Measurements from ENCODE around the gene POU2F2. TPM values are rescaled to one million over a fixed set of nuclear protein-coding genes. Genes with fewer than 3 reads are reported as not detected.

Gene POU2F2
- total RNA-seq, 1 experiment from 2014 or later, result 2.9 TPM

- ChIA-PET POLR2A (ENCODE audit: unreplicated experiment) (no interaction called here), CTCF (no interaction called here)
- no peaks in the 10 kb centered on the region for H3K4me1 ChIP-seq (replicated peaks; ENCODE audit: insufficient read depth)
- H3K9me2 ChIP-seq (ENCODE audit: insufficient read depth), result no peaks in the 10 kb centered on the region
- TF ChIP-seq EZH2 (IDR thresholded peaks at IDR 0.05; ENCODE audit: low read depth), result no peak
- peak in 1 of 2 experiments; percentile 26 for DNase-seq
- no peaks in the 10 kb centered on the region for H3K9me3 ChIP-seq (ENCODE audit: insufficient read depth, low read depth)
- no peaks in the 10 kb centered on the region for H4K20me1 ChIP-seq (ENCODE audit: insufficient read depth)
- no peaks in the 10 kb centered on the region for H3K79me2 ChIP-seq (ENCODE audit: low read depth)
- H3K27ac ChIP-seq, result no peak overlapping the region
- no peak overlapping the region for H3K4me2 ChIP-seq
- H3K27me3 ChIP-seq (ENCODE audit: insufficient read depth, low read depth), result peaks cover 36% of the 10 kb centered on the region
- no peak overlapping the region for H3K4me3 ChIP-seq
- BruUV-seq (replicated peaks), result no TSS peak
- no peaks in the 10 kb centered on the region for H3K36me3 ChIP-seq (ENCODE audit: low read depth)
- no peaks in the 10 kb centered on the region for H3F3A ChIP-seq (ENCODE audit: insufficient read depth, low read depth)
- intact Hi-C loops (cut with micrococcal nuclease; ENCODE audit: unreplicated experiment), result no loop called here
- no peak overlapping the region for H2AFZ ChIP-seq
Measured at GRCh38 chr19:42143341-42144234, 11.3 kb upstream of the POU2F2 start.

- no peaks in the 10 kb centered on the region for H3K9me3 ChIP-seq (ENCODE audit: insufficient read depth, low read depth)
- no peaks in the 10 kb centered on the region for H3K9me2 ChIP-seq (ENCODE audit: insufficient read depth)
- H3K27ac ChIP-seq, result no peak overlapping the region
- H3K27me3 ChIP-seq (ENCODE audit: insufficient read depth, low read depth), result peaks cover 13% of the 10 kb centered on the region
- POLR2A ChIA-PET (ENCODE audit: unreplicated experiment), result no interaction called here
- CTCF ChIA-PET, result interaction anchor here (0.6 kb wide), 1 partner anchor 48 kb away, joined by 8 read pairs; no protein-coding TSS in a partner anchor
- H2AFZ ChIP-seq, result no peak overlapping the region
- H3K4me1 ChIP-seq (replicated peaks; ENCODE audit: insufficient read depth), result no peaks in the 10 kb centered on the region
- no peaks in the 10 kb centered on the region for H3F3A ChIP-seq (ENCODE audit: insufficient read depth, low read depth)
- no peaks in the 10 kb centered on the region for H3K79me2 ChIP-seq (ENCODE audit: low read depth)
- BruUV-seq (replicated peaks), result no TSS peak
- peak in 1 of 2 experiments; percentile 56 for DNase-seq
- intact Hi-C loops (cut with micrococcal nuclease; ENCODE audit: unreplicated experiment), result no loop called here
- no peaks in the 10 kb centered on the region for H3K36me3 ChIP-seq (ENCODE audit: low read depth)
- TF ChIP-seq CTCF (conservative IDR thresholded peaks at IDR 0.05) (no peak), EZH2 (IDR thresholded peaks at IDR 0.05; ENCODE audit: low read depth) (no peak)
- no peaks in the 10 kb centered on the region for H4K20me1 ChIP-seq (ENCODE audit: insufficient read depth)
- H3K4me2 ChIP-seq, result no peak overlapping the region
- H3K4me3 ChIP-seq, result no peak overlapping the region
Measured at GRCh38 chr19:42140125-42140754, 8.0 kb upstream of the POU2F2 start.

- Histone ChIP-seq H3K4me3 (no peak overlapping the region), H3F3A (ENCODE audit: insufficient read depth, low read depth) (no peaks in the 10 kb centered on the region), H2AFZ (no peak overlapping the region), H3K9me2 (ENCODE audit: insufficient read depth) (no peaks in the 10 kb centered on the region), H4K20me1 (ENCODE audit: insufficient read depth) (no peaks in the 10 kb centered on the region), H3K4me2 (no peak overlapping the region), H3K36me3 (ENCODE audit: low read depth) (no peaks in the 10 kb centered on the region), H3K27me3 (ENCODE audit: insufficient read depth, low read depth) (peaks cover 6% of the 10 kb centered on the region; the same call in 1 of the 2 replicates), H3K9me3 (ENCODE audit: insufficient read depth, low read depth) (no peaks in the 10 kb centered on the region), H3K4me1 (replicated peaks; ENCODE audit: insufficient read depth) (no peaks in the 10 kb centered on the region), H3K27ac (no peak overlapping the region), H3K79me2 (ENCODE audit: low read depth) (no peaks in the 10 kb centered on the region)
- POLR2A ChIA-PET (ENCODE audit: unreplicated experiment), result no interaction called here
- no TSS peak for BruUV-seq (replicated peaks)
- intact Hi-C loops (cut with micrococcal nuclease; ENCODE audit: unreplicated experiment), result loop anchor here (5.0 kb wide), 1 partner anchor 88 kb away; the partner anchor contains the start of gene ZNF526
- TF ChIP-seq EZH2 (IDR thresholded peaks at IDR 0.05; ENCODE audit: low read depth) (no peak), CTCF (conservative IDR thresholded peaks at IDR 0.05) (no peak)
- no peak for DNase-seq
- CTCF ChIA-PET, result interaction anchor here (0.9 kb wide), 1 partner anchor 110 kb away, joined by 3 read pairs; no protein-coding TSS in a partner anchor
Measured at GRCh38 chr19:42134535-42135070, 2.4 kb upstream of the POU2F2 start.
